ENCODE measurements around the gene DPPA5.

DNA sequence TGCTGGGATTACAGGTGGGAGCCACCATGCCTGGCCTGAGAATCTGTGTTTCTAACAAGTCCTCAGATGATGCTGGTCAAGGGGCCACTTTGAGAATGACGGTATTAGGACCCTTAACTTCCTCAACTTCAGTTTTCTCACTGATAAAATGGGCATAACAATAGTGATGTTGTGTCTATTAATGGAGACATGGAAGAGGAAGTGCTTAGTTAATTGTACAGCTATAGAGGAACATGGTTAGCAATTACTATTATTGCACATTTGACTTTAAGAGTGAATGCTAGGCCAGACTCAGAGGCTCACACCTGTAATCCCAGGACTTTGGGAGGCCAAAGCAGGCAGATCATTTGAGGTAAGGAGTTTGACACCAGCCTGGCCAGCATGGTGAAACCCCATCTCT lies 12.7 kb downstream of the DPPA5 start:
- TF ChIP-seq, protein P1, sequence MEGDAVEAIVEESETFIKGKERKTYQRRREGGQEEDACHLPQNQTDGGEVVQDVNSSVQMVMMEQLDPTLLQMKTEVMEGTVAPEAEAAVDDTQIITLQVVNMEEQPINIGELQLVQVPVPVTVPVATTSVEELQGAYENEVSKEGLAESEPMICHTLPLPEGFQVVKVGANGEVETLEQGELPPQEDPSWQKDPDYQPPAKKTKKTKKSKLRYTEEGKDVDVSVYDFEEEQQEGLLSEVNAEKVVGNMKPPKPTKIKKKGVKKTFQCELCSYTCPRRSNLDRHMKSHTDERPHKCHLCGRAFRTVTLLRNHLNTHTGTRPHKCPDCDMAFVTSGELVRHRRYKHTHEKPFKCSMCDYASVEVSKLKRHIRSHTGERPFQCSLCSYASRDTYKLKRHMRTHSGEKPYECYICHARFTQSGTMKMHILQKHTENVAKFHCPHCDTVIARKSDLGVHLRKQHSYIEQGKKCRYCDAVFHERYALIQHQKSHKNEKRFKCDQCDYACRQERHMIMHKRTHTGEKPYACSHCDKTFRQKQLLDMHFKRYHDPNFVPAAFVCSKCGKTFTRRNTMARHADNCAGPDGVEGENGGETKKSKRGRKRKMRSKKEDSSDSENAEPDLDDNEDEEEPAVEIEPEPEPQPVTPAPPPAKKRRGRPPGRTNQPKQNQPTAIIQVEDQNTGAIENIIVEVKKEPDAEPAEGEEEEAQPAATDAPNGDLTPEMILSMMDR (IDR thresholded peaks at IDR 0.05), result no peak
- no peak for TF ChIP-seq POLR2A (IDR thresholded peaks at IDR 0.05)
- no peak for TF ChIP-seq EP300 (IDR thresholded peaks at IDR 0.05)
